Amygdala (tissue), 56 donors: ENCODE results near the gene LIPA.

ENCODE experiments used
- DNase-seq, 56 donors: peaks; one replicate each; lab custom pipeline; 2025; lab: John Stamatoyannopoulos, UW

LIPA gene

DNA sequence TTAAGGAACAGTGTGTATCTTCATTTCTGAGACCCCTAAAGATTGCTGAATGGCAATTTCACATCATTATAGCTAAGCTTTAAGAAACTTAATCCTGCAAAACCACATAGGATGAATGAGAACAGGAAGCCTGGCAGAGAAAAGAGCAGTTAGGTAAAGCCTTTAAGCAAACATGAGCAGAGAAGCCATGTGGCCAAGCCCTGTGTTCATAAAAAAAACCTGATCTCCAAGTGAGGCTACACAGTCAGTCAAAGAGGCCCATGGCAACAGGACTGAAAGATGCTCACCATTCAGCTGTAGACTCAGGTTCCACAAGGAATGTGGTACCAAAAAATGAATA, 9.3 kb downstream of the LIPA start:
- DNase-seq = no peak

DNA sequence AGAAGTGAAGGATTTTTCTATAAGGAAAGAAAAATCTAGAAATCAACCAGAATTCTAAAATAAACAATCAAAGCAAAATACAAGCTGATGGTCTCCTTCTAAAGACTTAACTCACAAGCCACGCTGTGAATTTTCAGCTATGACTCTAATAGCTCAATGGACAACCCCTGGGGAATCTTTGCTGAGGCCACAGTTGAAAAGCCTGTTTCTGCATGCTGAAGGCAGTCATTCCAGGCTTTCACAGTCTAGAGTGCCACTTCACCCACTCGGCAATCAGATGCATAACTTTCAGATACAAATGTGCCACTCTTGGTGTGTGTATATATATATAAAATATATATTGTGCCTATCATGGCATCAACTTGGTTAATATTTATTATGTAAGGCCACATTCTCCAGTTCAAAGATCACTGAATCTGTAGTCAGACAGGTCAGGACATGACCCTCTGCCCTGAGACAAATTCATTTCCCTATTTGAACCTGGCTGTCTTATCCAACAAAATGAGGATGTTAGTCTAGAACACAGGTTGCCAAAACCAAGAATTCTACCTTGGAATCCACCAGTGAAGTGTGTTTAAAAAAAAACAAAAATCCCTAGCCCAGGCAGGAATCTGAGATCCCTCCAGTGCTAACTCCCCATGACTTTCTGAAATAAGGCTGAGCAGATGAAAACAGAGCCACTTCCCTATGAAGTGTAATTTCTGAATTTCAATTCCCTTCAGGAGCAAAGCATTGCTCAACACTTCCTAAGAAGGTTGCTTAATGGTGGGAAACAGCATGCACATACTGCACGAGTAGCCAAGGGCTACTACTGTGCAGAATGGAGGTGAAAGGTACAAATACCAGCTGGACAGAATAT, 9.9 kb downstream of the LIPA start:
- DNase-seq = no peak

GRCh38 chr10:89241026-89241425, 10.5 kb downstream of the LIPA start:
- DNase-seq = no peak

GRCh38 chr10:89240519-89240918, 11.1 kb downstream of the LIPA start:
- no peak for DNase-seq

DNA sequence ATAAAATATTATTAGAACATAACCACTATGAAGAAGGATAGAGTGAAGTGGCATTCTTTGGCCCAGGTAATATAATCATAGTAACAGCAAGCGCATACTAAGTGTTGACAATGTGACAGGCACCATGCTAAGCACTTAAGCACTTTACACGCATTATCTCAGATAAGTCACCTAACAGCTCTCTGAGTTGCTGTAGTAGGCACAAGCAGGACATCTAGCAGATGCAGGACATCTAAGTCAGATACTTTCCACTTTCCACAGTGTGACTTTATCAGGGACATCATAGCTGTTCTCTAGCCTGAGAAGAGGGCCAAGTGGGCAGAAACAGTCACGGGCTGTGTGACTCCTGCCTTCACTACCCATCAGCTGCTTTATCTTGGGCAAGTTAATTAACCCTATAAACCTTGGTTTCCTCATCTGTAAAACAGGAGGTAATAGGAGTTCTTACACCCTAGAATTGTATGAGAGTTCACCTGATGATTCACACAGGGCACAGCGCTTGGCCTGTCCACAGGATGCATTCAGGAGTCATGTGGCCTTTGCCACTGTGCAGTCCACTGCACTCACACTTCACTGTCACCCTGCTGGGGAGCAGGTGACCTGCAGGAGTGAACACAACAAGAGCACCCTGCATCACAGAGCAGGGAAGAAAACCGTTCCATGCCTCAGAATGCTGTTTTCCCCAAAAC, 12.5 kb downstream of the LIPA start:
- DNase-seq = no peak

DNA sequence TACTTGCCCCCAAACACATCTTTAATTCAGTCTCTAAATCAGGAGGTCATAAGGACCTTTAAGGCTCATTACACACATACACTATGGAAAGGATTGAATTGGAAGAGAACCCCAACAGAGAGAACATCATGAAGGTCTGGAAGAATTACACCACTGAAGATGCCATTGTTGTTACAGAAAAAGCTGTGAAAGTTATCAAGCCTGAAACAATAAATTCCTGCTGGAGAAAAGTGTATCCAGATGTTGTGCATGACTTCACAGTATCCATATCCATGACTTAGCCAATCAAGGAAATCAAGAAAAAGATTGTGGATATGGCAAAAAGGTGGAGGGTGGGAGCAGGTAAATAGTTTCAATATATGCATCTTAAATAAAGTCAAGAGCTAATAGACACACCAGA, 13.7 kb downstream of the LIPA start:
- no peak for DNase-seq

DNA sequence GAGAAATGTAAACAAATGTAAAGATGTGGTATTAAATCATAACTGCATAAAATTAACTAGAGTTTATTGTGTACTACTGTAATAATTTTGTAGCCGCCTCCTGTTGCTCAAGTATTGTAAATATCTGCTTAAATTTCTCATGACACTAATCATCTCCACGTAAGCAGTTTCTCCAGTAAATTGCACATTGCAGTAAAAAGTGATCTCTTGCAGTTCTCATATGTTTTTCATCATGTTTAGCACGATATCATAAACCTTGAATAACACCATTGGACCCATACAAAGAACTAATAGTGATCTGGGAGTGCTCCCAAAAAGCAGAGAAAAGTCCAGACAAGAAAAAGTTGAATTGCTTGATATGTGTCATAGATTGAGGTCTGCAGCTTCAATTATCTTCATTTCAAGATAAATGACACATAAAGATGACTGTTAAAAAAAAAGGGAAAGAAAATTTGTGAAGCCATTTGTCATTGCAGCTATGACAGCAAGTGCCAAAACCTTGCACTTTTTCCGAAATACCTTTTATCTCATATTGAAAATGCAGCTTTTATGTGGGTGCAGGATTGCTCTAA, 15.3 kb downstream of the LIPA start:
- DNase-seq = no peak

- peak in 47 of 56 donors; percentile 19 to 74 (median 48) for DNase-seq
Measured at GRCh38 chr10:89235073-89235798, 16.3 kb downstream of the LIPA start.

DNA sequence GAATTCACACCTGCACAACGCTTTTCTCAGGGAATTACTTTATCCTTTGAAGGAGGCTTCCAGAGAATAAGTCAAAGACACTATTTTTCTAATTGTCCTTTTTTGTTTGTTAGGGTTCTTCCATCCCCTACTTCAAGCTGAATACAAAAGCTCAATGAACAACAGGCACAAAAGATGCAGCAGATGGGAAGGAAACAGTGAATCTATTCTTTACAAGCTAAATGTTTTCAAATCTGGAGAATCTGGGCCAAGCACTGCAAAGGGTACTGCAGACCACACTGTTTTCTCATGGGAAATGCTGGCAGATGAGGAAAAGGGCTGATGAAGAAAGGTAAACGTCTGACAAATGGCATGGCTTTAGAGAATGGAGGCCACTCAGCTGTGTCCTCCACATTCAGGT, 18.5 kb downstream of the LIPA start:
- DNase-seq = peak in 2 of 56 donors; percentile 17 to 20

GRCh38 chr10:89228962-89229361, 22.6 kb downstream of the LIPA start:
- DNase-seq = no peak

DNA sequence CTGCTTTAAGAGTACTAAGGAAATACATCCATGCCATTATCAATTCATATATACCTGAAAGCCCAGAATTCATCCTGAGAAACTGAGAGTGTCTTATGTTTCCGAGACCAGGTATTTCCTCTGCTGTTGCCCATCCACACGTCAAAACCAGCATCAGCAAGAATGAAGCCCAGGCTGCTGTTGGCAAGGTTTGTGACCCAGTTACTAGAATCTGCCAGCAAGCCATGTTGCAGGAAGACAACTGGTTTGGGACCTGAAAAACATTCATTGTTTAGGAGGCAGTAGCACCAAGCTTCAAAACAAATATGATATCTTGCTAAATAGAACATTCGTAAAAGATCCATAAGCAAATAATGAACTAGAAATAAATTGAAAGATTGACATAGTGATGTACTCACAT, 23.4 kb downstream of the LIPA start:
- no peak for DNase-seq

DNA sequence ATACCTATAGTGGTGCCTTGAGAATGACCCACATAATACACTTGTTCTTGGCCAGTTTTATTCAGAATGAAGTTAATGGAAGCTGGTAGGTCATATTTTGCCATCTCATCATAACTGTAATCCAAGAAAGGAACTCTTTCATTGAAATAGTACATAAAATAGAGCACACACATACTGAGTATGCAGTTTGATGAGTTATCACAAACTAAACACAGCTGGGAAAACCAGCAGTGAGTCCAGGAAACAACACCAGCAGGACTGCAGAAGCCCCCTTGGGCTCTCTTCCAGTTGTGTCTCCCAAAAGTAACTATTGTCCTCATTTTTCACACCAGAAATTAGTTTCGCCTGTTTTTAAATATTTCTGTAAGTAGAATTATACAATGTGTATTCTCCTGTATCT, 24.7 kb downstream of the LIPA start:
- DNase-seq = no peak

- DNase-seq = peak in 18 of 56 donors; percentile 8 to 67 (median 37)
Measured at GRCh38 chr10:89224739-89225443, 26.7 kb downstream of the LIPA start.

DNA sequence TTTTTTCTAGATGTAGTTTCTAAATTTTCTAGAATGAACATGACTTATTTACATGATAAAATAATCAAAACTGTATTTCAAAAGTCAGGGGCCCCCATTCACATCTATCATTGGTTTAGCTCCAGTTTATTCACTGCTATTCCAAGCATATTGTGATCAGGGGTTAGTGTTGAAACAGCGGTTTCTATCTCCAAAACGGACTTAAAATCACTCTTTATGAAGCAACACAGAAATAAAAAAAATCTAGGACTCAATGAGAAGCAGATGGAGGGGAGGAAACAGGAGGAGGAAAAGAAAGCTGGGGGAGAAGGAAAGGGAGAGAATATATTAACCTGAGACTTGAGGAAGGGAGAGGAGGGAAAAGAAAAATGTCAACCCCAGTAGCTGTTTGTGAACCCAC, 29.7 kb downstream of the LIPA start:
- DNase-seq = no peak

GRCh38 chr10:89219513-89220218, 31.9 kb downstream of the LIPA start:
- DNase-seq = peak in 31 of 56 donors; percentile 12 to 76 (median 44)

DNA sequence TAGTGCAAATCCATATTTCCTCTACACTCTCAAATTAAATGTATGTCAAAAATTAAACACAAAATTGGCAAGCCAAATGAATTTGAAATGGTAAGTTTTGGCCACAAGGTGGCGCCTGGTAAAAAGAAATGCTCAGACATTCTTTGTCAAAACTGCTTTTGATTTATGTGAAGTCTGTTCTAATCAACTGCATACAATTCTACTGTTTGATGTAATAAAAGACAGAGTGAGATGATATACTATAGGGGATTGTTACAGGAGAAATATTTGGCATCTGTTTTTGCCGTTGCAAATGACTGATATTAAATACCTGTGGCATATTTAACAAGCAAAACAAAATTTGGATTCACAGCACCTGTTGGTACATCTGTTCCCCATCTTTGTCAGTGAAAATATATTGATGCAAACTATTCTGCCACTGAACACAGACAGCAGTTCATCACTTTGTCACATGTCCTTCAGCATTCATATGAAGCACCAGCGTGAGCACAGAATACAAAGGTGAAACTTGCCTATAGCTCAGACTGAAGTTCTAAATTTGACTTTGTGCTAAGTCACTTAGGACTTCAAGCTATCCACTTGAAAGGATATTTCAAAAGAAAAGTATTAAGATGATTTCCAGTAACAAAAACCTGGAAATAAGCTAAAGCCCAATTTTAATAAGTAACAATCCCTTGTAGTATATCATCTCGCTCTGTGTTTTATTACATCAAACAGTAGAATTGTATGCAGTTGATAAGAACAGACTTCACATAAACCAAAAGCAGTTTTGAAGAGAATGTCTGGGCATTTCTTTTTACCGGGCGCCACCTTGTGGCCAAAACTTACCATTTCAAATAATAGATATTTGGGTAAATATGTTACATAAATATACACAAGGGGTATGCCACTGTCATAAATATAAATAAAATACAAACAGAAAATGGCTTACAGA, 34.3 kb downstream of the LIPA start:
- DNase-seq = peak in 23 of 56 donors; percentile 8 to 85 (median 28)

DNA sequence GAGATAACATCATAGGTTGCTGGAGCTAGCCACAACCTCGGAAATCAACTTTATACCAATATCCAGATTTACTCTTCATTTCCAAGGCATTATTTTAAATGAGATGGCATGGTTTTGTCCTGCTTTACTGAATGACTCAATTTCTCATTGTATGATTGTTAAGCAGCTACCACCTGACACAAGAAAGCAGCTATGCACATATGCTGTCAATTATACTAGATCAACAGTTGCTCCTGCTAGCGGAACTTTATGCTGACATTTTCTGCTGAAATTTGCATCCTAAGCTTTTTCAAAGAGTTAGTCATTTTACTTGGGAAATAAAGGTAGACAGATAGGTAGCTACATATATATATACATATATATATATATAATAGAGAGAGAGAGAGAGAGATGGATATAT, 35.5 kb downstream of the LIPA start:
- DNase-seq = no peak

GRCh38 chr10:89215511-89215910, 36.1 kb downstream of the LIPA start:
- peak in 9 of 56 donors; percentile 20 to 58 (median 37) for DNase-seq
